Loucy (cell line): Measurements from ENCODE around the gene BRIP1.

Experiments used
- EZH2phosphoT487 ChIP-seq: fragments of 200-600 bp; IDR thresholded peaks from 2 replicates; pipeline ENCODE4 v1.6.1; 2018; ENCODE audit warnings: antibody characterized with exemption, mild to moderate bottlenecking, moderate library complexity, borderline replicate concordance
- TF ChIP-seq, protein P1 (sequence below): fragments of 200-600 bp; sonication (generic); conservative IDR thresholded peaks from 2 replicates; pipeline ENCODE4 v1.5.1; 2014; ENCODE audit warnings: mild to moderate bottlenecking, antibody characterized with exemption, low read length

DNA sequence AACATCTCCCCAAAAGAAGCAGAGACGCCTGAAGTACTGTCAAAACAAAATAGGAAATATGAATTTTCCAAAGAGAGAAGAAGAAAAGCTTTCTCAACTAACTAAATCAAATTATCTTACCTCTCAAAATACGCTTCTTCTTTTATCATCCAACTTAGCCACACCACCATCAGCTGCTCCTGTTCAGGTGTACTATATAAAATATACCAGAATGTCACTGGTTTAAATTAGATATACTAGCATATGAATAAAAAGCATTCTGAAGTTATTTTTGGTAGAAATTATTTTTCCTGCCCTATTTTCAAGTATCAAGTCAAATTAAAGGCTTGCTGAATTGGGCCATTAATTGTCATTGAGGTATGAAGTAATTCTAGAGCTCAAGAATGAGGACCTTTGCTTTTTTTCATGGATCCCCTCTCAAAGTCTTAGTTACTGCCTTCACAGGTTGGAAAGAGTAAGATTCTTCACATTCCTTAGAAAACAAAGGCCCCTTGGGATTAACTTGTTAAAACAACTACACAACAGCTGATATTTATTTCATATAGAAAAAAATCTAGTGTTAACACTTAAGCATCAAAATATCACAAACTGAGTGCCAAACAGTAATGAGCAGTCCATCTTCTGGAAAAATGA, 34.3 kb upstream of the BRIP1 start:
- TF ChIP-seq, protein P1, sequence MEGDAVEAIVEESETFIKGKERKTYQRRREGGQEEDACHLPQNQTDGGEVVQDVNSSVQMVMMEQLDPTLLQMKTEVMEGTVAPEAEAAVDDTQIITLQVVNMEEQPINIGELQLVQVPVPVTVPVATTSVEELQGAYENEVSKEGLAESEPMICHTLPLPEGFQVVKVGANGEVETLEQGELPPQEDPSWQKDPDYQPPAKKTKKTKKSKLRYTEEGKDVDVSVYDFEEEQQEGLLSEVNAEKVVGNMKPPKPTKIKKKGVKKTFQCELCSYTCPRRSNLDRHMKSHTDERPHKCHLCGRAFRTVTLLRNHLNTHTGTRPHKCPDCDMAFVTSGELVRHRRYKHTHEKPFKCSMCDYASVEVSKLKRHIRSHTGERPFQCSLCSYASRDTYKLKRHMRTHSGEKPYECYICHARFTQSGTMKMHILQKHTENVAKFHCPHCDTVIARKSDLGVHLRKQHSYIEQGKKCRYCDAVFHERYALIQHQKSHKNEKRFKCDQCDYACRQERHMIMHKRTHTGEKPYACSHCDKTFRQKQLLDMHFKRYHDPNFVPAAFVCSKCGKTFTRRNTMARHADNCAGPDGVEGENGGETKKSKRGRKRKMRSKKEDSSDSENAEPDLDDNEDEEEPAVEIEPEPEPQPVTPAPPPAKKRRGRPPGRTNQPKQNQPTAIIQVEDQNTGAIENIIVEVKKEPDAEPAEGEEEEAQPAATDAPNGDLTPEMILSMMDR, result no peak
- no peak for TF ChIP-seq EZH2phosphoT487
